Ovary (tissue), 3 donors: Measurements from ENCODE around the gene UNC93B1.

Source experiments
- CTCF ChIP-seq, 3 donors: fragments of 450-650 bp in 2 of 3; fragments of 200-600 bp in 1 of 3; IDR thresholded peaks; one replicate each; pipeline versions ENCODE4 v1.5.1 to v1.8.0; 2016 to 2022; ENCODE audit warnings: antibody characterized with exemption in 3 of 3, mild to moderate bottlenecking in 1 of 3
- EP300 ChIP-seq: sonication (generic); formaldehyde crosslinking; IDR thresholded peaks from one replicate; pipeline ENCODE4 v1.6.1; 2017; ENCODE audit warnings: antibody characterized with exemption
- donor health status: DM: no; HTN: no; CAD: no.

DNA sequence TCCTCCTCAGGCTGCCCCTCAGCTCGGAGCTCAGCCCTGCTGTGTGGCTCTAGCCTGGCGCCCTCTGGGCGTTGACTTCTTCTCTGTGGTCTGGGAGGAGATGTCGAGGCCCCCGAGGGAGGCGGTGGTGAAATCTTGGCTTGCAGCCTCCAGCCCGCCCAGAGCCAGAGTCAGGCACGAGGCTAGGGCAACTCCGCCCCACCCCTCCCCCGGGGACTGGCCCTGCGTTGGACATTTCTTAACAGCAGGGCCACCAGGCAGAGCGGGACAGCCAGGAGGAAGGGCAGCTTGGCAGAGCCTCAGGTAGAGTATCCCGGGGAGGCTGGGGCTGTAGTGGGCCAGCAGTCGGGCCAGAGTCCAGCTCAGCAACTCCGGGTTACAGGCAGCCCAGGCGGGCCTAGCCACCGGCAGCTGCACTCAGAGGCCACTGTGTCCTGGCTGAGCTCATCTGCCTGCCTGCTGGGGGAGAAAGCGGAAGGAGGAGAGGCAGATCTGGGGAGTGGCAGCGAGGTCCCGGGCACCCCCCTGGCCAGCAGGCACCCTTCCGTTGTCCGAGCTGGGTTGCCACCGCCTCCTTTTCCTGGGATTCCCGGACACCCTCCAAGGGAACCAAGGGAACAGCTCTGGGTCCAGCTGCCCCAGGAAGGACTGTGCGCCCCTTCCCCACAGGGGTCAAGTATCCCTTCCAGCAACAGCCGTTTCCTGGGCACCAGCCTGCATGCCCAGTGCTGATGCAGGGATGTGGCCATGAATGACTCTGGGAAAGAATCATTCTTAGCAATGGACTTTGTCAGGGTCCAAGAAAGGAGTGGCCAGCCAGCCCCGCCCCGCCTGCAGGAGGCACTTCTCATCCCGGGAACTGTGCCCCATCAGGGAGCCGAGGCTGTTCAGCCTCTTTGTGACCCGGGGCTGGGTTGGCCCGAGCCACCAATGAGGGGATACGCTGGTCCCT is 6.5 kb upstream of the UNC93B1 start, which contains the start of gene ALDH3B1:
- TF ChIP-seq CTCF (IDR thresholded peaks at IDR 0.05): no peak
- TF ChIP-seq EP300: peak; percentile 53
